Measurements from ENCODE around the gene RIC1.

DNA sequence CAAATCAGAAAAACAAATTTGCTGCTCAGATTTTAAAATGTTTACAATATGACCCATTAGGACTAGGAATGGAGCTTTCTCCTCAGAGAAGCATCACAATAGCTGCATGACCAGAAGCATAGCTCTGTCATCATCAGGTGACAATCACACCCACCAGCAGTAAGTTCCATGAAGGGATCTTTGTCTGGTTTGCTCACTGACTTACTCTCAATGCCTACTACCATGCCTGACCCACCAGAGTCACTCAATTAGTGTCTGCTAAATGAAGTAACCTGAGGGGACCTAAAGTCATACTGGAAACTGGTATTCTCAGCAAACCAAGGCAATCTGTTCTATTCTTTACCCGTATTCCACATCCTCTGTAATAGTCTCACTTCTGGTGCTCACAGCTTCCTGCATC is 196.3 kb downstream of the RIC1 start:
- TF ChIP-seq, protein P1, sequence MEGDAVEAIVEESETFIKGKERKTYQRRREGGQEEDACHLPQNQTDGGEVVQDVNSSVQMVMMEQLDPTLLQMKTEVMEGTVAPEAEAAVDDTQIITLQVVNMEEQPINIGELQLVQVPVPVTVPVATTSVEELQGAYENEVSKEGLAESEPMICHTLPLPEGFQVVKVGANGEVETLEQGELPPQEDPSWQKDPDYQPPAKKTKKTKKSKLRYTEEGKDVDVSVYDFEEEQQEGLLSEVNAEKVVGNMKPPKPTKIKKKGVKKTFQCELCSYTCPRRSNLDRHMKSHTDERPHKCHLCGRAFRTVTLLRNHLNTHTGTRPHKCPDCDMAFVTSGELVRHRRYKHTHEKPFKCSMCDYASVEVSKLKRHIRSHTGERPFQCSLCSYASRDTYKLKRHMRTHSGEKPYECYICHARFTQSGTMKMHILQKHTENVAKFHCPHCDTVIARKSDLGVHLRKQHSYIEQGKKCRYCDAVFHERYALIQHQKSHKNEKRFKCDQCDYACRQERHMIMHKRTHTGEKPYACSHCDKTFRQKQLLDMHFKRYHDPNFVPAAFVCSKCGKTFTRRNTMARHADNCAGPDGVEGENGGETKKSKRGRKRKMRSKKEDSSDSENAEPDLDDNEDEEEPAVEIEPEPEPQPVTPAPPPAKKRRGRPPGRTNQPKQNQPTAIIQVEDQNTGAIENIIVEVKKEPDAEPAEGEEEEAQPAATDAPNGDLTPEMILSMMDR (conservative IDR thresholded peaks at IDR 0.05) = no peak
- no peak for TF ChIP-seq ZFX (IDR thresholded peaks at IDR 0.05)
